ENCODE data around the gene MTMR10.

Gene MTMR10

GRCh38 chr15:30953731-30954378 is 37.6 kb downstream of the MTMR10 start:
- DNase-seq: no peak

- no peak for DNase-seq
These were observed 38.2 kb downstream of the MTMR10 start for GRCh38 chr15:30953183-30953582.

- no peak for DNase-seq
These were observed 47.6 kb downstream of the MTMR10 start for GRCh38 chr15:30943654-30944335.

GRCh38 chr15:30941520-30941919 is 49.9 kb downstream of the MTMR10 start:
- DNase-seq: no peak

GRCh38 chr15:30940359-30940758 is 51.1 kb downstream of the MTMR10 start:
- no peak for DNase-seq

- no peak for DNase-seq
These were observed 52.3 kb downstream of the MTMR10 start for GRCh38 chr15:30939161-30939560.

GRCh38 chr15:30933293-30933692 is 58.1 kb downstream of the MTMR10 start:
- DNase-seq: no peak

- DNase-seq: no peak
These were observed 61.0 kb downstream of the MTMR10 start for GRCh38 chr15:30930422-30930821.

- DNase-seq: no peak
These were observed 61.4 kb downstream of the MTMR10 start for GRCh38 chr15:30929982-30930381.

- DNase-seq: no peak
These were observed 62.3 kb downstream of the MTMR10 start for GRCh38 chr15:30929064-30929669.

GRCh38 chr15:30928076-30928475 is 63.4 kb downstream of the MTMR10 start:
- DNase-seq: no peak

GRCh38 chr15:30927148-30927761 is 64.2 kb downstream of the MTMR10 start:
- DNase-seq: no peak

- DNase-seq: no peak
These were observed 65.3 kb downstream of the MTMR10 start for GRCh38 chr15:30926161-30926560.

GRCh38 chr15:30925686-30926085 is 65.7 kb downstream of the MTMR10 start:
- DNase-seq: no peak

GRCh38 chr15:30924353-30924752 is 67.1 kb downstream of the MTMR10 start:
- DNase-seq: no peak

GRCh38 chr15:30923429-30923828 is 68.0 kb downstream of the MTMR10 start:
- no peak for DNase-seq

- no peak for DNase-seq
These were observed 68.7 kb downstream of the MTMR10 start for GRCh38 chr15:30922480-30923311.

- DNase-seq: no peak
These were observed 69.5 kb downstream of the MTMR10 start for GRCh38 chr15:30921781-30922479.

GRCh38 chr15:30921106-30921505 is 70.3 kb downstream of the MTMR10 start:
- DNase-seq: no peak

GRCh38 chr15:30919877-30920550 is 71.4 kb downstream of the MTMR10 start:
- DNase-seq: no peak

GRCh38 chr15:30918366-30918765 is 73.1 kb downstream of the MTMR10 start:
- DNase-seq: no peak

- no peak for DNase-seq
These were observed 73.8 kb downstream of the MTMR10 start for GRCh38 chr15:30917675-30918074.
